GM06990 (cell line): ENCODE results near the gene ELOA.

Experiments used
- DNase-seq: peaks from one replicate; pipeline ENCODE4 v3.0.0-alpha.2; 2011; ENCODE audit not compliant: insufficient read length; ENCODE audit errors: extremely low read depth
- H3K27me3 ChIP-seq: replicated peaks from 2 replicates; pipeline ENCODE4 v1.6.0; 2011; ENCODE audit warnings: low read length; ENCODE audit not compliant: control insufficient read depth, insufficient read depth
- H3K36me3 ChIP-seq: 2 replicates; pipeline ENCODE4 v1.5.1; 2011; ENCODE audit warnings: low read length; ENCODE audit not compliant: control insufficient read depth, insufficient read depth
- H3K4me3 ChIP-seq: replicated peaks from 2 replicates; pipeline ENCODE4 v1.5.1; 2011; ENCODE audit warnings: low read depth, mild to moderate bottlenecking, control low read depth, low read length
- TF ChIP-seq, protein P1 (sequence below): IDR thresholded peaks from 2 replicates; pipeline ENCODE4 v1.5.1; 2011; ENCODE audit warnings: low read length, control low read depth, mild to moderate bottlenecking, inconsistent platforms; ENCODE audit not compliant: insufficient read depth, poor library complexity, severe bottlenecking

The ELOA gene

DNA sequence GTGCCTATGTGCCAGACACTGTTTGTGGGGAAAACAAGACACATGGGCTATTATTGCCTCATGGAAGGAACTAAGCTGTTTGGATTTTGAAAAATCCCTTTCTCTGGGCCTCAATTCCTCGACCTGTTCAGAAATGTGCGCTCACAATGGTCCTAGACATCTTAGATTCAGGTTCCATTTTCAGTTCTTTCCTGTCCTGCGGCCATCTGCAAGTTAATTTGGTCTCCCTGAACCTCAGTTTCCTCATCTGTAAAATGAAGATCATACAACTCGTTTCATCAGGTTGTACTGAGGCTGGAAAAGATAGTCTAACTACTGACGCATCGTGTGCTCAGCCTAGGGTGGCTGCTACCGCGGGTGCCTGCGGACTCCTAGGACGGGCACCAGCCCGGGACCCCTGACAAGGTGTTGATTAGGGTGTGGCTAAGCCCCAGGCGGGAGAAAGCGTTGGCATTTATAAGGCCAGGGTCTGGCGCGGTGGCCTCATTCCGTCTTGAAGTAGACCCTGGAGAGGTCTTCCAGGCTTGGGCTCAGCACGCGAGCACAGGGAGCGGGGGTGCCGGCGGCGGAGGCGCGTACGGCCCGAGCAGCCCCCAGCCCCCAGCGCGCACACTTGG, 493 bp upstream of the ELOA start:
- DNase-seq, result no peak
- peak overlapping the region; percentile 95 for H3K4me3 ChIP-seq
- TF ChIP-seq, protein P1, sequence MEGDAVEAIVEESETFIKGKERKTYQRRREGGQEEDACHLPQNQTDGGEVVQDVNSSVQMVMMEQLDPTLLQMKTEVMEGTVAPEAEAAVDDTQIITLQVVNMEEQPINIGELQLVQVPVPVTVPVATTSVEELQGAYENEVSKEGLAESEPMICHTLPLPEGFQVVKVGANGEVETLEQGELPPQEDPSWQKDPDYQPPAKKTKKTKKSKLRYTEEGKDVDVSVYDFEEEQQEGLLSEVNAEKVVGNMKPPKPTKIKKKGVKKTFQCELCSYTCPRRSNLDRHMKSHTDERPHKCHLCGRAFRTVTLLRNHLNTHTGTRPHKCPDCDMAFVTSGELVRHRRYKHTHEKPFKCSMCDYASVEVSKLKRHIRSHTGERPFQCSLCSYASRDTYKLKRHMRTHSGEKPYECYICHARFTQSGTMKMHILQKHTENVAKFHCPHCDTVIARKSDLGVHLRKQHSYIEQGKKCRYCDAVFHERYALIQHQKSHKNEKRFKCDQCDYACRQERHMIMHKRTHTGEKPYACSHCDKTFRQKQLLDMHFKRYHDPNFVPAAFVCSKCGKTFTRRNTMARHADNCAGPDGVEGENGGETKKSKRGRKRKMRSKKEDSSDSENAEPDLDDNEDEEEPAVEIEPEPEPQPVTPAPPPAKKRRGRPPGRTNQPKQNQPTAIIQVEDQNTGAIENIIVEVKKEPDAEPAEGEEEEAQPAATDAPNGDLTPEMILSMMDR, result no peak
- H3K36me3 ChIP-seq, result no peaks in the 10 kb centered on the region; the same call in none of the 2 replicates
- H3K27me3 ChIP-seq, result no peaks in the 10 kb centered on the region

GRCh38 chr1:23745515-23745914, 2.2 kb downstream of the ELOA start:
- no peaks in the 10 kb centered on the region for H3K27me3 ChIP-seq
- TF ChIP-seq, protein P1, result peak; percentile 47
- H3K36me3 ChIP-seq, result no peaks in the 10 kb centered on the region; the same call in none of the 2 replicates
- H3K4me3 ChIP-seq, result peak overlapping the region; percentile 95
- no peak for DNase-seq

DNA sequence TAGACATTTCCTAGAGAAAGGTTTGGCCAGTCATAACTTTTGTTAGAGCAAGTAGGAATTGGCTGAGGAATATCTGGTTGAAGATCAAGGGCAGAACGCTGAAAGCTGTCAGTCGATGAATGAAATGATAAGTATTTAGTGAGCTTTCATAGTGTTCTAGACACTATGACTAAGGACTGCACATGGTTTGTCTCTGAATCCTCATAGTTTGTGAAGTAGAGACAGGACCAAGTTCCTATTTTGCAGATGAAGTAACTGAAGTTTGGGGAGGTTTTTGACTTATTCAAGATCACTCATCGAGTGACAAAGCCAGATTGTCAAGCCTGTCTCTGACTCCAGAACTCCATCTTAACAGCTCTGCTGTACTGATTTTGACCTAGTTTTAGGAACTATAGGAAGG, 4.7 kb downstream of the ELOA start:
- TF ChIP-seq, protein P1, result no peak
- peaks cover 16% of the 10 kb centered on the region for H3K36me3 ChIP-seq
- no peak overlapping the region for H3K4me3 ChIP-seq
- no peak for DNase-seq
- no peaks in the 10 kb centered on the region for H3K27me3 ChIP-seq

DNA sequence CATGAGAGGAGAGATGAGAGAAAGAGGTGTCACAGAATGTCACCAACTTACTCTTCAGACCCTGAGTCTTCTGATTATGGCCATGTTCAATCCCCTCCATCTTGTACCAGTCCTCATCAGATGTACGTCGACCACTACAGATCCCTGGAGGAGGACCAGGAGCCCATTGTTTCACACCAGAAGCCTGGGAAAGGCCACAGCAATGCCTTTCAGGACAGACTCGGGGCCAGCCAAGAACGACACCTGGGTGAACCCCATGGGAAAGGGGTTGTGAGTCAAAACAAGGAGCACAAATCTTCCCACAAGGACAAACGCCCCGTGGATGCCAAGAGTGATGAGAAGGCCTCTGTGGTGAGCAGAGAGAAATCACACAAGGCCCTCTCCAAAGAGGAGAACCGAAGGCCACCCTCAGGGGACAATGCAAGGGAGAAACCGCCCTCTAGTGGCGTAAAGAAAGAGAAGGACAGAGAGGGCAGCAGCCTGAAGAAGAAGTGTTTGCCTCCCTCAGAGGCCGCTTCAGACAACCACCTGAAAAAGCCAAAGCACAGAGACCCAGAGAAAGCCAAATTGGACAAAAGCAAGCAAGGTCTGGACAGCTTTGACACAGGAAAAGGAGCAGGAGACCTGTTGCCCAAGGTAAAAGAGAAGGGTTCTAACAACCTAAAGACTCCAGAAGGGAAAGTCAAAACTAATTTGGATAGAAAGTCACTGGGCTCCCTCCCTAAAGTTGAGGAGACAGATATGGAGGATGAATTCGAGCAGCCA, 8.0 kb downstream of the ELOA start:
- TF ChIP-seq, protein P1, result peak; percentile 82
- Histone ChIP-seq H3K27me3 (no peaks in the 10 kb centered on the region), H3K36me3 (peaks cover 34% of the 10 kb centered on the region), H3K4me3 (no peak overlapping the region)
- no peak for DNase-seq

DNA sequence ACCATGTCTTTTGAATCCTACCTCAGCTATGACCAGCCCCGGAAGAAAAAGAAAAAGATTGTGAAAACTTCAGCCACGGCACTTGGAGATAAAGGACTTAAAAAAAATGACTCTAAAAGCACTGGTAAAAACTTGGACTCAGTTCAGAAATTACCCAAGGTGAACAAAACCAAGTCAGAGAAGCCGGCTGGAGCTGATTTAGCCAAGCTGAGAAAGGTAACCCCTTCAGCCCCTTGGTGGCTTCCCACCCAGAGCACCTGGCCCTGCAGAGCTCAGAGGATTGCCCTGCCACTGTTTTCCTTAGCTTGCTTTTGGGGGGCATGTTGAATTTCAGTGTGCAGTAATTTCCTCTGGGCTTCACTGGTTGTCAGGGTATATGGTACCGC, 8.5 kb downstream of the ELOA start:
- Histone ChIP-seq H3K4me3 (no peak overlapping the region), H3K27me3 (no peaks in the 10 kb centered on the region), H3K36me3 (peaks cover 39% of the 10 kb centered on the region)
- TF ChIP-seq, protein P1, result no peak
- no peak for DNase-seq
